NCI-H1417 (cell line): ENCODE data around the gene KHDRBS1.
"Not testable (repeated sequence)": the region's sequence is repeated elsewhere in the genome, so short reads cannot be mapped to it uniquely, and the experiment has no call there.

Experiments used
- DNase-seq, 3 experiments: peaks; one replicate each; lab custom pipeline; 2025; lab: John Stamatoyannopoulos, UW

KHDRBS1 gene

GRCh38 chr1:32012709-32013385 lies 821 bp upstream of the KHDRBS1 start:
- peak in 1 of 3 experiments; percentile 31 for DNase-seq

GRCh38 chr1:32014199-32014947 lies 705 bp downstream of the KHDRBS1 start:
- peak; percentile 27 to 72 (median 67) for DNase-seq

- no peak for DNase-seq
Measured at GRCh38 chr1:32014948-32015273, 1.2 kb downstream of the KHDRBS1 start.

- DNase-seq, result no peak
Measured at GRCh38 chr1:32020339-32020738, 6.7 kb downstream of the KHDRBS1 start.

GRCh38 chr1:32021574-32022018 lies 7.9 kb downstream of the KHDRBS1 start:
- not testable (repeated sequence) for DNase-seq

- no peak for DNase-seq
Measured at GRCh38 chr1:32023351-32023750, 9.7 kb downstream of the KHDRBS1 start.

- no peak for DNase-seq
Measured at GRCh38 chr1:32025515-32025914, 11.8 kb downstream of the KHDRBS1 start.

- no peak for DNase-seq
Measured at GRCh38 chr1:32028746-32029145, 15.1 kb downstream of the KHDRBS1 start.

- DNase-seq, result no peak
Measured at GRCh38 chr1:32031578-32032274, 18.1 kb downstream of the KHDRBS1 start.

GRCh38 chr1:32032275-32032615 lies 18.6 kb downstream of the KHDRBS1 start:
- DNase-seq, result no peak

- no peak for DNase-seq
Measured at GRCh38 chr1:32035119-32035518, 21.5 kb downstream of the KHDRBS1 start.

- no peak for DNase-seq
Measured at GRCh38 chr1:32040711-32041110, 27.0 kb downstream of the KHDRBS1 start.

GRCh38 chr1:32042330-32042729 lies 28.7 kb downstream of the KHDRBS1 start:
- DNase-seq, result no peak

- no peak for DNase-seq
Measured at GRCh38 chr1:32044234-32044633, 30.6 kb downstream of the KHDRBS1 start.

- DNase-seq, result no peak
Measured at GRCh38 chr1:32045772-32046171, 32.1 kb downstream of the KHDRBS1 start.

- no peak for DNase-seq
Measured at GRCh38 chr1:32047701-32048100, 34.0 kb downstream of the KHDRBS1 start.

GRCh38 chr1:32048440-32048839 lies 34.8 kb downstream of the KHDRBS1 start:
- no peak for DNase-seq

GRCh38 chr1:32051706-32052105 lies 38.0 kb downstream of the KHDRBS1 start:
- DNase-seq, result no peak

- DNase-seq, result no peak
Measured at GRCh38 chr1:32052887-32053286, 39.2 kb downstream of the KHDRBS1 start.

- DNase-seq, result no peak
Measured at GRCh38 chr1:32055416-32055815, 41.7 kb downstream of the KHDRBS1 start.

GRCh38 chr1:32056598-32056997 lies 42.9 kb downstream of the KHDRBS1 start:
- no peak for DNase-seq

GRCh38 chr1:32060914-32061313 lies 47.2 kb downstream of the KHDRBS1 start:
- no peak for DNase-seq

- no peak for DNase-seq
Measured at GRCh38 chr1:32062867-32063230, 49.2 kb downstream of the KHDRBS1 start.
